Measurements from ENCODE around the gene TMEM59. TPM values are rescaled to one million over a fixed set of nuclear protein-coding genes. Genes with fewer than 3 reads are reported as not detected.
A peak's percentile ranks its signal among the peaks of the same experiment; 100 is the strongest.

The TMEM59 gene
- total RNA-seq, 6 experiments from 2014 or later: 133 to 379 (median 280) TPM

DNA sequence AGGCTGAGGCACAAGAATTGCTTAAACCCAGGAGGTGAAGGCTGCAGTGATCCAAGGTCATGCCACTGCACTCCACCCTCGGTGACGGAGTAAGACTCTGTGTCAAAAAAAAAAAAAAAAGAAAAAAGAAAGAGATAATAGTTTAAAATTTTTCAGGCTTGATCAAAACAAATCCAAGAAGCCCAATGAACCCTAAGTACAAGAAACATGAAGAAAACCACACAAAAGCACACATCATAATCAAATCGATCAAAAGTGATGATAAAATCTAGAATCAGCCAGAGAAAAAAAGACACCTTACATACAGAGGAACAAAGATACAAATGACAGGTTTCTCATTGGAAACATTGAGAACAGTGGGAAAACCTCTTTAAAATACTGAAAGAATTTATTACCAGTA is 66.5 kb downstream of the TMEM59 start:
- no peak for TF ChIP-seq POLR2A (IDR thresholded peaks at IDR 0.05)
- TF ChIP-seq, protein P1, sequence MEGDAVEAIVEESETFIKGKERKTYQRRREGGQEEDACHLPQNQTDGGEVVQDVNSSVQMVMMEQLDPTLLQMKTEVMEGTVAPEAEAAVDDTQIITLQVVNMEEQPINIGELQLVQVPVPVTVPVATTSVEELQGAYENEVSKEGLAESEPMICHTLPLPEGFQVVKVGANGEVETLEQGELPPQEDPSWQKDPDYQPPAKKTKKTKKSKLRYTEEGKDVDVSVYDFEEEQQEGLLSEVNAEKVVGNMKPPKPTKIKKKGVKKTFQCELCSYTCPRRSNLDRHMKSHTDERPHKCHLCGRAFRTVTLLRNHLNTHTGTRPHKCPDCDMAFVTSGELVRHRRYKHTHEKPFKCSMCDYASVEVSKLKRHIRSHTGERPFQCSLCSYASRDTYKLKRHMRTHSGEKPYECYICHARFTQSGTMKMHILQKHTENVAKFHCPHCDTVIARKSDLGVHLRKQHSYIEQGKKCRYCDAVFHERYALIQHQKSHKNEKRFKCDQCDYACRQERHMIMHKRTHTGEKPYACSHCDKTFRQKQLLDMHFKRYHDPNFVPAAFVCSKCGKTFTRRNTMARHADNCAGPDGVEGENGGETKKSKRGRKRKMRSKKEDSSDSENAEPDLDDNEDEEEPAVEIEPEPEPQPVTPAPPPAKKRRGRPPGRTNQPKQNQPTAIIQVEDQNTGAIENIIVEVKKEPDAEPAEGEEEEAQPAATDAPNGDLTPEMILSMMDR (IDR thresholded peaks at IDR 0.05): no peak
- no peaks in the 10 kb centered on the region for H3K36me3 ChIP-seq
- H3K9me3 ChIP-seq: no peaks in the 10 kb centered on the region
- ATAC-seq: no peak
- no peak overlapping the region for H3K27ac ChIP-seq
- 94% methylated on average over 2 of the region's 3 CpGs for WGBS (ENCODE audit: insufficient coverage, low coverage, low lambda C conversion rate, missing lambda C conversion rate)
- no peak for DNase-seq
- H3K4me1 ChIP-seq: peaks cover 0 to 11% (median 6%) of the 10 kb centered on the region in 4 donors
- no peaks in the 10 kb centered on the region for H3K27me3 ChIP-seq
- intact Hi-C loops (cut with DNase I): no loop called here
- no peak overlapping the region for H3K4me3 ChIP-seq

DNA sequence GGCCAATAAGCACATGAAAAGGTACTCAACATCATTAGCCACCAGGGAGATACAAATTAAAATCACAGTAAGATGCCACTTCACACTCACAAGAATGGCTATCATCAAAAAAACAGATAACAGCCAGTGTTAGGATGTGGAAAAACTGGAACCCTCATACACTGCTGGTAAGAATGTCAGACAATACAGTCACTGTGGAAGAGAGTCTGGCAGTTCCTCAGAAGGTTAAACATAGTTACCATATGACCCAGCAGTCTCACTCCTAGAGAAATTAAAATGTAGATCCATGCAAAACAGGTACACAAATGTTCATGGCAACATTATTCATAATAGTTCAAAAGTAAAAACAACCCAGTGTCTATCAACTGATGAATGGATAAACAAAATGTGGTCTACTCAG is 68.3 kb downstream of the TMEM59 start:
- Histone ChIP-seq H3K9me3 (no peaks in the 10 kb centered on the region), H3K36me3 (no peaks in the 10 kb centered on the region), H3K27ac (no peak overlapping the region), H3K27me3 (no peaks in the 10 kb centered on the region), H3K4me3 (no peak overlapping the region), H3K4me1 (peaks cover 0 to 19% (median 8%) of the 10 kb centered on the region in 4 donors)
- no peak for DNase-seq
- TF ChIP-seq POLR2A (IDR thresholded peaks at IDR 0.05): no peak
- TF ChIP-seq, protein P1 (IDR thresholded peaks at IDR 0.05): no peak
- no peak for ATAC-seq
- intact Hi-C loops (cut with DNase I): no loop called here

DNA sequence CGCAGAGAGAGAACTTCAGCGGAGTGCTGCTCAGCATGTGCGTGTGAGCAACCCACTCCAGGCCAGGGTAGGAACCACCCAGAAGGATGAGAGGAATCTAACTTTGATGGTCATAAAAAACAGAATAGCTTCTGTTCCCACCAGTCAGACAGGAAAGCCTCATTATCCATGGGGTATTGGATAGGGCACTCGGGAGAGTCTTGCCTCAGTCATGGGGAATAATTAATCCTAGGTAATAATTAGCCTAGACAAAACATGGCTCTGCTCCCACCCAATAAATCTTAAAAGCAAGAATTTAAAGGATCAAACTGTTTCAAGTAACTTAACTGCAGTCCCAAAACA is 70.3 kb downstream of the TMEM59 start:
- H3K9me3 ChIP-seq: no peaks in the 10 kb centered on the region
- peak overlapping the region; percentile 14 to 60 (median 52) for H3K4me3 ChIP-seq
- WGBS (ENCODE audit: insufficient coverage, low coverage, low lambda C conversion rate, missing lambda C conversion rate): 15% methylated on average over 4 of the region's 4 CpGs
- peak overlapping the region; percentile 68 to 93 (median 74) for H3K27ac ChIP-seq
- ATAC-seq (peak; percentile 73 to 84 (median 82)), DNase-seq (no peak)
- intact Hi-C loops (cut with DNase I): no loop called here
- TF ChIP-seq POLR2A (IDR thresholded peaks at IDR 0.05): peak; percentile 24
- TF ChIP-seq, protein P1 (IDR thresholded peaks at IDR 0.05): no peak
- no peaks in the 10 kb centered on the region for H3K36me3 ChIP-seq
- no peaks in the 10 kb centered on the region for H3K27me3 ChIP-seq
- H3K4me1 ChIP-seq: peaks cover 0 to 19% (median 8%) of the 10 kb centered on the region in 4 donors

DNA sequence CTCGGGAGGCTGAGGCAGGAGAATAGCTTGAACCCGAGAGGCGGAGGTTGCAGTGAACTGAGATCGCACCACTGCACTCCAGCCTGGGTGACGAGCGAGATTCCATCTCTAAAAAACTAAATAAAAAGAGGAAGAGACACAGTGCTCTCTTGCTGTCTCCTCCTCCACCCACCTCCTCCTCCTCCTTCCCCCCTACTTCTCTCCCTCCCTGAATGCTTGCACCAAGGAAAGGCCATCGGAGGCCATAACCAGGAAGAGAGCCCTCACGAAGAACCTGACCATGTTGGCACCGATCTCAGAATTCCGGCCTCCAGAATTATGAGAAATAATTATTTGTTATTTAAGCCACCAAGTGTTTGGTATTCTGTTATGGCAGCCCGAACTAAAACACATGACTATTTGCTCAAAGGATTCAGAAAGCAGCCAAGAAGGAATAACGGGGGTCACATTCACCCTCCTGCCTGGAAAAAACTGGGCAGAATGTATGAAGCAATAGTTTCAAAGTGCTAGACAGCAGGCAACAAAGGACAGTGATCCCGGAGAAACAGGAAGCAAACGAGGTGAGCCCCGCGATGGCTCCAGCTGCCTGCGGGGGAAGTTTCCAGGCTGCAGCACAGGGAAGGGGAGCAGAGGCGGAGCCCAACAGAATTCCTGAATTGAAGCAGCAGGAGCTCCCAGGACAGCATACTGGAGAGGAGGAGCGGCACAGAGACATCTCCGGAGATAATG is 70.8 kb downstream of the TMEM59 start:
- H3K9me3 ChIP-seq: no peaks in the 10 kb centered on the region
- peak overlapping the region; percentile 14 to 60 (median 52) for H3K4me3 ChIP-seq
- intact Hi-C loops (cut with DNase I): no loop called here
- TF ChIP-seq POLR2A (IDR thresholded peaks at IDR 0.05): peak; percentile 76
- TF ChIP-seq, protein P1 (IDR thresholded peaks at IDR 0.05): no peak
- DNase-seq (peak; percentile 67 to 72 (median 70)), ATAC-seq (peak; percentile 87 to 91 (median 89))
- H3K27ac ChIP-seq: peak overlapping the region; percentile 68 to 93 (median 74)
- no peaks in the 10 kb centered on the region for H3K27me3 ChIP-seq
- 6% methylated on average over 12 of the region's 20 CpGs for WGBS (ENCODE audit: insufficient coverage, low coverage, low lambda C conversion rate, missing lambda C conversion rate)
- H3K4me1 ChIP-seq: peaks cover 0 to 19% (median 8%) of the 10 kb centered on the region in 4 donors
- H3K36me3 ChIP-seq: no peaks in the 10 kb centered on the region
